NT2/D1 (cell line): ENCODE measurements around the gene RSPRY1.

ENCODE experiments used
- DNase-seq: peaks from one replicate; pipeline ENCODE4 v3.0.0-alpha.2; 2011; ENCODE audit warnings: low read depth, low spot score
- H3K27me3 ChIP-seq: 2 replicates; pipeline ENCODE4 v1.6.0; 2011; ENCODE audit warnings: mild to moderate bottlenecking; ENCODE audit not compliant: insufficient read length, insufficient read depth
- H3K36me3 ChIP-seq: 2 replicates; pipeline ENCODE4 v1.6.1; 2011; ENCODE audit warnings: mild to moderate bottlenecking, low read length, mixed read lengths; ENCODE audit not compliant: insufficient read depth, insufficient read length
- H3K4me1 ChIP-seq: 2 replicates; pipeline ENCODE4 v1.5.1; 2011; ENCODE audit not compliant: insufficient read depth, insufficient read length
- H3K4me3 ChIP-seq: 2 replicates; pipeline ENCODE4 v1.5.1; 2011; ENCODE audit warnings: low read depth; ENCODE audit not compliant: insufficient read length
- H3K9ac ChIP-seq: 2 replicates; pipeline ENCODE4 v1.6.0; 2011; ENCODE audit warnings: low read depth; ENCODE audit not compliant: insufficient read length
- H3K9me3 ChIP-seq: 2 replicates; pipeline ENCODE4 v1.5.1; 2011; ENCODE audit warnings: mild to moderate bottlenecking, low read length; ENCODE audit not compliant: insufficient read depth
- SUZ12 ChIP-seq: IDR thresholded peaks from 2 replicates; pipeline ENCODE4 v1.6.1; 2011; ENCODE audit not compliant: insufficient read length, insufficient read depth; ENCODE audit errors: extremely low read depth
- YY1 ChIP-seq: IDR thresholded peaks from 2 replicates; pipeline ENCODE4 v1.6.1; 2011; ENCODE audit not compliant: insufficient read length, insufficient read depth
- ZNF274 ChIP-seq: IDR thresholded peaks from 2 replicates; pipeline ENCODE4 v1.6.1; 2011; ENCODE audit warnings: mild to moderate bottlenecking, low read depth, low read length

The RSPRY1 gene

GRCh38 chr16:57202095-57202886 is 16.2 kb downstream of the RSPRY1 start:
- Histone ChIP-seq H3K4me3 (no peak overlapping the region), H3K36me3 (peaks cover 34% of the 10 kb centered on the region), H3K9me3 (peaks cover 12% of the 10 kb centered on the region), H3K9ac (no peak overlapping the region), H3K27me3 (no peaks in the 10 kb centered on the region), H3K4me1 (no peaks in the 10 kb centered on the region)
- no peak for TF ChIP-seq ZNF274
- TF ChIP-seq YY1: no peak
- no peak for TF ChIP-seq SUZ12
- no peak for DNase-seq

GRCh38 chr16:57203451-57203850 is 17.3 kb downstream of the RSPRY1 start:
- TF ChIP-seq YY1 (no peak), SUZ12 (no peak), ZNF274 (no peak)
- H3K9ac ChIP-seq: no peak overlapping the region
- no peak for DNase-seq
- peaks cover 12% of the 10 kb centered on the region for H3K9me3 ChIP-seq
- H3K27me3 ChIP-seq: no peaks in the 10 kb centered on the region
- H3K4me1 ChIP-seq: no peaks in the 10 kb centered on the region
- H3K36me3 ChIP-seq: peaks cover 42% of the 10 kb centered on the region
- H3K4me3 ChIP-seq: no peak overlapping the region

GRCh38 chr16:57204675-57205074 is 18.5 kb downstream of the RSPRY1 start:
- Histone ChIP-seq H3K4me3 (no peak overlapping the region), H3K4me1 (no peaks in the 10 kb centered on the region), H3K36me3 (peaks cover 50% of the 10 kb centered on the region), H3K9me3 (0 out of 2 replicates have a peak, but pooled peaks cover under 1% of the 10 kb centered on the region), H3K27me3 (no peaks in the 10 kb centered on the region), H3K9ac (no peak overlapping the region)
- TF ChIP-seq ZNF274 (no peak), YY1 (no peak), SUZ12 (no peak)
- no peak for DNase-seq

GRCh38 chr16:57208926-57209325 is 22.8 kb downstream of the RSPRY1 start:
- no peaks in the 10 kb centered on the region for H3K27me3 ChIP-seq
- no peaks in the 10 kb centered on the region for H3K4me1 ChIP-seq
- TF ChIP-seq ZNF274: no peak
- no peak for TF ChIP-seq YY1
- TF ChIP-seq SUZ12: no peak
- H3K36me3 ChIP-seq: peaks cover 92% of the 10 kb centered on the region
- H3K9me3 ChIP-seq: 0 out of 2 replicates have a peak, but pooled peaks cover 3% of the 10 kb centered on the region
- no peak overlapping the region for H3K9ac ChIP-seq
- no peak overlapping the region for H3K4me3 ChIP-seq
- no peak for DNase-seq

- TF ChIP-seq SUZ12 (no peak), ZNF274 (no peak), YY1 (no peak)
- Histone ChIP-seq H3K36me3 (peaks cover 95% of the 10 kb centered on the region), H3K4me1 (no peaks in the 10 kb centered on the region), H3K27me3 (no peaks in the 10 kb centered on the region), H3K9me3 (peaks cover 11% of the 10 kb centered on the region), H3K9ac (no peak overlapping the region), H3K4me3 (no peak overlapping the region)
- no peak for DNase-seq
These were observed 23.7 kb downstream of the RSPRY1 start for GRCh38 chr16:57209780-57210179.

GRCh38 chr16:57213462-57213861 is 27.3 kb downstream of the RSPRY1 start:
- no peak overlapping the region for H3K4me3 ChIP-seq
- peaks cover 98% of the 10 kb centered on the region for H3K36me3 ChIP-seq
- no peak overlapping the region for H3K9ac ChIP-seq
- no peaks in the 10 kb centered on the region for H3K27me3 ChIP-seq
- H3K9me3 ChIP-seq: peaks cover 48% of the 10 kb centered on the region
- no peaks in the 10 kb centered on the region for H3K4me1 ChIP-seq
- TF ChIP-seq SUZ12 (no peak), YY1 (no peak), ZNF274 (no peak)
- DNase-seq: no peak

GRCh38 chr16:57216968-57217367 is 30.8 kb downstream of the RSPRY1 start:
- no peaks in the 10 kb centered on the region for H3K4me1 ChIP-seq
- H3K9me3 ChIP-seq: peaks cover 48% of the 10 kb centered on the region
- TF ChIP-seq ZNF274 (peak; percentile 85), SUZ12 (no peak), YY1 (no peak)
- DNase-seq: no peak
- H3K4me3 ChIP-seq: no peak overlapping the region
- peaks cover 90% of the 10 kb centered on the region for H3K36me3 ChIP-seq
- H3K9ac ChIP-seq: no peak overlapping the region
- no peaks in the 10 kb centered on the region for H3K27me3 ChIP-seq
